Fibroblast of peridontal ligament (primary cell): ENCODE data around the gene NELFE.
A peak's percentile ranks its signal among the peaks of the same experiment; 100 is the strongest.
"Not testable (repeated sequence)": the region's sequence is repeated elsewhere in the genome, so short reads cannot be mapped to it uniquely, and the experiment has no call there.

Source experiments
- DNase-seq: peaks from one replicate; pipeline ENCODE4 v3.0.0-alpha.2; 2010; ENCODE audit errors: extremely low read depth

Gene NELFE

DNA sequence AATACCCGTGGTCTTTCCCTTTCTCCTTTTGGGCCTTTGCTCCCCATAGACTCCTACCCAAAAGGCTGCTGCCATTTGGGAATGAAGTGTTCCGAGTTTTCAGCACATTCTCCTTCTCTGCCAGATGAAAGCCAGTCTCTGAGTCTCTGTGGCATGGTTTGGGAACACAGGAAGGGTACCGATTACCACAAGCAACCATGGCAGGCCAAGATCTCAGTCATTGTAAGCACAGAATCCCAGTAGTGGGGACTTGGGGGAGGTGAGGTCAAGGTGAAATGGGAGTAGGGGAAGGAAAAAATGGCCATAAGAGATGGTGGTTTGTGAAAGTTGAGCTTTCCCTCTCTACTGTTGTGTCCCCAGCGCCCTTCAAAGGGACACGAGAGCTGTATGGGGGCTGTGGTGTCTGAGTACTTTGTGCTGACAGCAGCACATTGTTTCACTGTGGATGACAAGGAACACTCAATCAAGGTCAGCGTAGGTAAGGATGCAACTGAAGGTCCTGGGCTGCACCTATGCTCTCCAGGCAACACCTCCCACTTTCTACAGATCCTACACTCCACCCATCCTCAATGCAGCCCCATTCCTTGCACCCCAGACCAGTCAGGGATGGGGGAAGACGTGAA, 8.7 kb downstream of the NELFE start:
- no peak for DNase-seq

DNA sequence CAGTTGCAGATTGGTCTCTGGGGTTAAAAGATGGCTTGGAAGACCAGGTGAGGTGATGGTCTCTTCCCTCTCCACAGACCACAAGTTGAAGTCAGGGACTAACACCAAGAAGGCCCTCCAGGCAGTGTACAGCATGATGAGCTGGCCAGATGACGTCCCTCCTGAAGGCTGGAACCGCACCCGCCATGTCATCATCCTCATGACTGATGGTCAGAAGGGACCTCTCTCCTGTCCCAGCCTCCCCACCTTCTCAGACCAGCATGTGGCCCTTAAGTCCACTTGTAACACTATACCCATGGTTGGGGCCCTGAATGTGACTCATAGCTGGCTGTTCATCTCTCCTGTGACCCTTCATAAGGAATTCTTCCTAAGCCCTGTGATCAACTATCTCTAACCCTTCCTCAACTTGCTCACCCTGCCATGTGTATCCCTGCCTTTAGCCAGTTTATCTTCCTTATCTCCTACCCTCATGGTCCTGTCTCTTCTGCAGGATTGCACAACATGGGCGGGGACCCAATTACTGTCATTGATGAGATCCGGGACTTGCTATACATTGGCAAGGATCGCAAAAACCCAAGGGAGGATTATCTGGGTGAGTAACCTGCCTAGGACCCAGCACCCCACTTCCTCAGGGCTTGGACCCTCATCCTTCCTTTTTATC, 9.9 kb downstream of the NELFE start:
- DNase-seq, result peak; percentile 27

DNA sequence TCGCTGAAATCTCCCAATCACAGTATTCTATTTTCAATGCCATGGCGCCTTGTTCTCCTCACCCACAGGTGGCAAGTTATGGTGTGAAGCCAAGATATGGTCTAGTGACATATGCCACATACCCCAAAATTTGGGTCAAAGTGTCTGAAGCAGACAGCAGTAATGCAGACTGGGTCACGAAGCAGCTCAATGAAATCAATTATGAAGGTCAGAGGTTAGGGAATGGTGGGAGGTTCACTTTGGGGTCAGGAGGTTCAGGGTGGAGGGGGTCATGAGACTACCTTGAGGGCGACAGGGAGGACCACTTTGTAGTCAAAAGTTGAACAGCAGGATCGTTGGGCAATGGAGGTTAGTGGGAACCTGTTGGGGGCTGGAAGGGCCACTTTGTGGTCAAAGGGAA, 10.5 kb downstream of the NELFE start:
- DNase-seq, result no peak

DNA sequence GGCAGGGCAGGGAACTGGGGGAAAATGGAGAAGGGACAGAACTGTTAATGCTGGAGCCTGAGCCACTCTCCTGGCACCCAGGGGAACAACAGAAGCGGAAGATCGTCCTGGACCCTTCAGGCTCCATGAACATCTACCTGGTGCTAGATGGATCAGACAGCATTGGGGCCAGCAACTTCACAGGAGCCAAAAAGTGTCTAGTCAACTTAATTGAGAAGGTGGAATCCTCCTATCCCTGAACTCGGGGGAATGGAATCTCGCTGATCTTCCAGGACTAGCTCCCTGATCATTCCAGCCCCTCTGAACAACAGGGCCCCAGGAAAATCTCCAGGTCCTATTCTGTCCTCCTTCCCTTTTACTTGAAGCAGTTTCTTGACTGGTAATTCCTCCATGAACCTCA, 10.9 kb downstream of the NELFE start:
- no peak for DNase-seq

DNA sequence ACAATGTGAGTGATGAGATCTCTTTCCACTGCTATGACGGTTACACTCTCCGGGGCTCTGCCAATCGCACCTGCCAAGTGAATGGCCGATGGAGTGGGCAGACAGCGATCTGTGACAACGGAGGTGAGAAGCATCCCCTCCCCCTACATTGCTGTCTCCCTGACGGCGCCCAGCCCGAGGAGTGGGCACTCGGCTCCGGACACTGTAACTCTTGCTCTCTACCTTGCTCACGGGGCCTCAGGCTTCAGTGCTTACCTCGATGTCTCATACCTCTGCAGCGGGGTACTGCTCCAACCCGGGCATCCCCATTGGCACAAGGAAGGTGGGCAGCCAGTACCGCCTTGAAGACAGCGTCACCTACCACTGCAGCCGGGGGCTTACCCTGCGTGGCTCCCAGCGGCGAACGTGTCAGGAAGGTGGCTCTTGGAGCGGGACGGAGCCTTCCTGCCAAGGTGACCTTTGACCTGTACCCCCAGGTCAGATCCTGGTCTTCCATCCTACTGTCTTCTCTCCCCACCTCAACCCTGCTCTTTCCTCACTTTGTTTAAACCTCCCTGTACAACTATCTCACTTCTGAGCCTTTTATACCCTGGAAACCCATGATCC, 11.6 kb downstream of the NELFE start:
- DNase-seq, result no peak

DNA sequence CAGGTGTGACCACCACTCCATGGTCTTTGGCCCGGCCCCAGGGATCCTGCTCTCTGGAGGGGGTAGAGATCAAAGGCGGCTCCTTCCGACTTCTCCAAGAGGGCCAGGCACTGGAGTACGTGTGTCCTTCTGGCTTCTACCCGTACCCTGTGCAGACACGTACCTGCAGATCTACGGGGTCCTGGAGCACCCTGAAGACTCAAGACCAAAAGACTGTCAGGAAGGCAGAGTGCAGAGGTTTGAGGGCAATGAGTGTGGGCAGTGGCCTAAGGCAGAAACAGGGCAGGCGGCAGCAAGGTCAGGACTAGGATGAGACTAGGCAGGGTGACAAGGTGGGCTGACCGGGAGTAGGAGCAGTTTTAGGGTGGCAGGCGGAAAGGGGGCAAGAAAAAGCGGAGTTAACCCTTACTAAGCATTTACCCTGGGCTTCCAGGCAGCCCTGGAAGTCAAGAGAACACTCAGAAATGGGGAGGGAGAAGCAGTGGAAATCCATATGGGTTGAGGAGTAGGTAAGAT, 12.3 kb downstream of the NELFE start:
- DNase-seq, result no peak

DNA sequence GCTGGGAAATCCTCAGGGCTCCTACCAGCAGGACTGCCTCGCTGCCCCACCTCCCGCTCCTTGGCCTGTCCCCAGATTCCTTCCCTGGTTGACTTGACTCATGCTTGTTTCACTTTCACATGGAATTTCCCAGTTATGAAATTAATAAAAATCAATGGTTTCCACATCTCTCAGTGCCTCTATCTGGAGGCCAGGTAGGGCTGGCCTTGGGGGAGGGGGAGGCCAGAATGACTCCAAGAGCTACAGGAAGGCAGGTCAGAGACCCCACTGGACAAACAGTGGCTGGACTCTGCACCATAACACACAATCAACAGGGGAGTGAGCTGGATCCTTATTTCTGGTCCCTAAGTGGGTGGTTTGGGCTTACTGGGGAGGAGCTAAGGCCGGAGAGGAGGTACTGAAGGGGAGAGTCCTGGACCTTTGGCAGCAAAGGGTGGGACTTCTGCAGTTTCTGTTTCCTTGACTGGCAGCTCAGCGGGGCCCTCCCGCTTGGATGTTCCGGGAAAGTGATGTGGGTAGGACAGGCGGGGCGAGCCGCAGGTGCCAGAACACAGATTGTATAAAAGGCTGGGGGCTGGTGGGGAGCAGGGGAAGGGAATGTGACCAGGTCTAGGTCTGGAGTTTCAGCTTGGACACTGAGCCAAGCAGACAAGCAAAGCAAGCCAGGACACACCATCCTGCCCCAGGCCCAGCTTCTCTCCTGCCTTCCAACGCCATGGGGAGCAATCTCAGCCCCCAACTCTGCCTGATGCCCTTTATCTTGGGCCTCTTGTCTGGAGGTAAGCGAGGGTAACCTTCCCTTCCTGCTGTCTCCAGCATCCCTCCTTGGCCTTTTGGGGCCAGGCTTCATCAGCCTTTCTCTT, 13.0 kb downstream of the NELFE start, which contains the start of gene CFB:
CFB (plus strand) TSS at position 589 of the 863 bp plus-strand sequence; CDS start at position 716, 127 bp downstream.
- DNase-seq, result peak; percentile 90

DNA sequence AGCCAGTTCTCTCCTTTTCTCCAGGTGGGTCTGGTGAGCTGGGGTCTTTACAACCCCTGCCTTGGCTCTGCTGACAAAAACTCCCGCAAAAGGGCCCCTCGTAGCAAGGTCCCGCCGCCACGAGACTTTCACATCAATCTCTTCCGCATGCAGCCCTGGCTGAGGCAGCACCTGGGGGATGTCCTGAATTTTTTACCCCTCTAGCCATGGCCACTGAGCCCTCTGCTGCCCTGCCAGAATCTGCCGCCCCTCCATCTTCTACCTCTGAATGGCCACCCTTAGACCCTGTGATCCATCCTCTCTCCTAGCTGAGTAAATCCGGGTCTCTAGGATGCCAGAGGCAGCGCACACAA, 13.6 kb downstream of the NELFE start:
- DNase-seq, result no peak

DNA sequence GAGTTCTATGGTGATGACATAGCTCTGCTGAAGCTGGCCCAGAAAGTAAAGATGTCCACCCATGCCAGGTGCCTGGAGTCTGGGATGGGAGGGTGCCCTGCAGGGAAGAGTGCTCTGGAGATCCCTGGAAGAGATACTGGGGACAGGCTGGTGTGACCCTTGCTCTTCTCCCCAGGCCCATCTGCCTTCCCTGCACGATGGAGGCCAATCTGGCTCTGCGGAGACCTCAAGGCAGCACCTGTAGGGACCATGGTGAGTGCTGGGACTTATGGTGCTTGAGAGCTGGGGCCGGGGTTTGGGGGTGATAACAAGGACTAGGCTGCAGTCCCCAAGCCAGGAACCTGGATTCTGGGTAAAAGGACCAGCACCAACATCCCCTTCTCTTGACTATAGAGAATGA, 15.0 kb downstream of the NELFE start:
- no peak for DNase-seq

DNA sequence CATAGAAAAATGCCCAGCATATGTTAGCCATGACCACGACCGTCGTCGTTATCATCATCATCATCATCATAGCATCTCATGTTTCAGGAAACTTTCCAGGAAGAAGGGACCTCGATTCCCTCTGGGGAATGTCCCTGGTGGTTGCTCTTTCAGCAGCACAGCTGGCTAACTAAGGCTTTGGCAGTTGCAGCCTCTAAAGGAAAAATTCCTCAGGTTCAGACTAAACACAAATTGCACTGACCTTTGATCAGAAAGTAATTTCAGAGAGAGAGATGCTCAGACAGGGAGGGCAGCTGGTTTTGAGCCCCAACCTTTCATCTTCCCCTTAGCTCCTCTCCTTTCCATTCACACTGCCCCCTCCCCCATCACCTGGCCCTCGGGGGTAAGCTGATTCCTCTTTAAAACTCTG, 18.5 kb downstream of the NELFE start:
- DNase-seq, result peak; percentile 32

DNA sequence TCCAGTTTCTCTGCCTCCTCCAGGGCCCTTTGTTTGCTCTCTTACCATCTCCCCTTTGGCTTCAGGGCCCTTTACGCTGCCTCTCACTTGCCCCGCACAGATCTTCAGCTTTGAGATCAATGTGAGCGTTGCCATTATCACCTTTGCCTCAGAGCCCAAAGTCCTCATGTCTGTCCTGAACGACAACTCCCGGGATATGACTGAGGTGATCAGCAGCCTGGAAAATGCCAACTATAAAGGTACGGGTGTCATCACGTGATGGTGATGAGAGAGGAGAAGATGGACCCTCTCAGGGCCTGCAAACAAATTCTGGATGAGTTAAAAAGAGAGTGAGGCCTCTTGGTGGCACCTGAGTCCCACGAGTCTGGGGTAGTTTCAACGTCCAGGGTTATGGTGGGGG, 22.9 kb downstream of the NELFE start:
- DNase-seq, result no peak

DNA sequence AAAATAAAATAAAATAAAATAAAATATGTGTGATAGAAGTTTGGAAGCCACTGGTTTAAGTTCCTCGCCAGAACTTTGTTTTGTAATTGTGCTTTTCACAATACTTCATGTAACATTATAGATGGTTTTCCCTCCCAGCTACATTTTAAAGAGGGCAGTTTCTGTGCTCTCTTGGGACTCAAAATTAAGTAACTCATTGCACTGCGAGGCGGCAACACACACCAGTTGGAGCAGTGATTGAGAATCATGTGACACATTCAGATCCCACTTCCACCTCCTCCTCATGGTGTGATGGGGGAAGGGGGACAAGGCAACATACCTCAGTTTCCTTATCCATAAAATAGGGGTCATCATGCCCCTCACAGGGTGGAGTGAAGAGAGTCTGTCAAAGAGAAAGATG, 23.8 kb downstream of the NELFE start:
- DNase-seq, result no peak

DNA sequence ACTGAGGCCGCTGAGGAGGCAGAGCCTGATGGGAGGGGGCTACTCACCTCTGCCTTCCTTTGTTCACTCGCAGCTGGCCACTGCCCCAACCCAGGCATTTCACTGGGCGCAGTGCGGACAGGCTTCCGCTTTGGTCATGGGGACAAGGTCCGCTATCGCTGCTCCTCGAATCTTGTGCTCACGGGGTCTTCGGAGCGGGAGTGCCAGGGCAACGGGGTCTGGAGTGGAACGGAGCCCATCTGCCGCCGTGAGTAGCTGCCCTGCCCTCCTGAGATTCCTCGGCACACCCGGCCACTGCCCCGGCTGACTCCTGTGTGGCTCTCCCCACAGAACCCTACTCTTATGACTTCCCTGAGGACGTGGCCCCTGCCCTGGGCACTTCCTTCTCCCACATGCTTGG, 25.2 kb downstream of the NELFE start:
- DNase-seq, result no peak

DNA sequence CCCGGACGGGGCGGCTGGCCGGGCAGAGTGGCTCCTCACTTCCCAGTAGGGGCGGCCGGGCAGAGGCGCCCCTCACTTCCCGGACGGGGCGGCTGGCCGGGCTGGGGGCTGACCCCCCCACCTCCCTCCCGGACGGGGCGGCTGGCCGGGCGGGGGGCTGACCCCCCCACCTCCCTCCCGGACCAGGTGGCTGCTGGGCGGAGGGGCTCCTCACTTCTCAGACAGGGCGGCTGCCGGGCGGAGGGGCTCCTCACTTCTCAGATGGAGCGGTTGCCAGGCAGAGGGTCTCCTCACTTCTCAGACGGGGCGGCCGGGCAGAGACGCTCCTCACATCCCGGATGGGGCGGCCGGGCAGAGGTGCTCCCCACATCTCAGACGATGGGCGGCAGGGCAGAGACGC, 26.6 kb downstream of the NELFE start:
- DNase-seq, result not testable (repeated sequence)

DNA sequence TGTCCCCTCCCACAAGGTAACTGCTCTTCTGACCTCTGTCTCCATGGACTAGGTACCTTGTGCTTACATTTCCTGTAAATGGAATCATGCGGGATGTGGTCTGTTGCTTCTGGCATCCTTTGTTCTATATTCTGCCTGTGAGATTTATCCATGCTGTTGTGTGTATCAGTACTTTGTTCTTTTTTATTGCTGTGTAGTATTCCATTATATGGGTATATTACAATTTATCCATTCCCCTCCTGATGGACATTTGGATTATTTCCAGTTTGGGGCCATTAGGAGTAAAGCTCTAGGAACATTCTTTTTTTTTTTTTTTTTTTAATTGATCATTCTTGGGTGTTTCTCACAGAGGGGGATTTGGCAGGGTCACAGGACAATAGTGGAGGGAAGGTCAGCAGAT, 27.8 kb downstream of the NELFE start:
- no peak for DNase-seq

DNA sequence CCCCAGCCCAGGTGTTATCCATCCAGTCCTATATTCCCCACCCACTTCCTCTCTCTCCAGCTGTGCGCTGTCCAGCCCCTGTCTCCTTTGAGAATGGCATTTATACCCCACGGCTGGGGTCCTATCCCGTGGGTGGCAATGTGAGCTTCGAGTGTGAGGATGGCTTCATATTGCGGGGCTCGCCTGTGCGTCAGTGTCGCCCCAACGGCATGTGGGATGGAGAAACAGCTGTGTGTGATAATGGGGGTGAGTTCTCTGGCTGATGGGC, 30.2 kb downstream of the NELFE start:
- DNase-seq, result no peak

DNA sequence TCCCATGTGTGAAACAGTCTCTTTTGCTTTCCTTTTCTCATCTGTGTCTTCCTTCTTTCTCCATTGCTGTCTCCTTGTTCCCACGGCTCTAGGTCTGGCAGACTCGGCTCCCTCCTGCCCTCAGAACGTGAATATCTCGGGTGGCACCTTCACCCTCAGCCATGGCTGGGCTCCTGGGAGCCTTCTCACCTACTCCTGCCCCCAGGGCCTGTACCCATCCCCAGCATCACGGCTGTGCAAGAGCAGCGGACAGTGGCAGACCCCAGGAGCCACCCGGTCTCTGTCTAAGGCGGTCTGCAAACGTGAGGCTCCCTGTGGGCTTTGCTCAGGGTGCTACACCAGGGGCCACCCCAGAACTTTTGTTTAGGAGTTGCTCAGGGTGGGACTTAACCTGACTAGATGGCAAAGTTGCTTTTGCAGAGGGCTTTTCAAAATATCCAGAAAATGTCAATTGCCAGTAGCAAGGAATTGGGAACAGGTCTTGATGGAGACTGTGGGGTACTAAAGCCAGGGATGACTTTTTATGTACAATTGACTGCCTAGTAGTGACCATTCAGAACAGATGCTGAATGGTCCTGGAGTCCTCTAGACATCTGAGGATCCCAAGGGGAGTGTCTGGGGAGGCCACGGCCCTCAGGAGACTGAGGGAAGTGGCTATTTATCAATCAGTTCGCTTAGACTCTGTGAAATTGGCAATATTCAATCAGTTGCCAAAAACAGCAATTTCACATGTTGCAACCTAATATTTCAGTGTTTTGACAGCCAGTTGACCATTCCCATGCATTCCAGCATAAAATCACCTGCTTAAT, 30.7 kb downstream of the NELFE start:
- DNase-seq, result no peak

DNA sequence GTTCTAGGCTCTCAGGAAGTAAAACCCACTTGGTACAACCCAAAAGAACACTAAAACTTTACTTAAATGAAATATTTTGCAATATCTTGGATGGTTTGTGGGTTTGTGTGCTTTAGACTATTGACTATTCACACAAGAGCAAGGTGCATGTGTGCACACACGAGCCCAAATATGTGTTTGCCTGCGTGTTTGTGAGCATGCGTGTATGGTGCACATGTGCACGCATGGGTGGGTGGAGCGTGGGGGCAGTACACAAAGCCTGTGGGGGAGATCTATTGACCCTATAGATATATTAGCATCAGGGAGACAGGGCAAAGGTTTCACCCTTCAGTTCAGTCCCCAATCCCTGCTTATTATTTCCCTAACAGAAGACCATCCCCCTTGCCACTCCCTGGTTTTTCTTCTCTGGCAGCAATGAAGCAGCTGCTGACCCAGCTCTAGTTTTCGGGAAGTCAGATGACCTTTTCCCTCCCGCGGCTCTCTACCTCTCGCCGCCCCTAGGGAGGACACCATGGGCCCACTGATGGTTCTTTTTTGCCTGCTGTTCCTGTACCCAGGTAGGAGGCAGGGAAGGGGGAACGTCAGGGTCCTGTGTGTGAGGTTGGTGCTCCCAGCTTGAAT, 31.4 kb downstream of the NELFE start, which contains the start of gene C2:
C2 (plus strand) TSS at position 476 of the 621 bp plus-strand sequence; CDS start at position 512, 36 bp downstream.
- DNase-seq, result no peak

DNA sequence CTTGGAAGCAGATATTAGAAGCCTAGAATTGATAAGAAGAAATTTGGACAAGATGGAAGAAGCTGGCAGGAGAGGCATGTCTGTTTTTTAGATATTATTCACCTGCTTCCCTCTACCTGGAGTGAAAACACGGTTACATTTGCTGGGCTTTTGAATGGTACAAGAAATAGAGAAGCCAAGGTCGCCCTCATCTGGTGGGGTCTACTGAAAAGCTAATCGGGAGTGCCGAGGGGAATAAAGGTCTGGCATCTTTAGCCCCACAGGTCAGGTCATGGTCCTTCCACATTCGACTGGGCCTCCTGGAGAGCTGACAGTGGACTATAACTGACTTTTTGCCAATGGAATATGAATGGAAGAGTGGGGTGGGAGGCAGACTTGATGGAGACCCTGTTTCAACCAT, 35.8 kb downstream of the NELFE start:
- DNase-seq, result no peak

DNA sequence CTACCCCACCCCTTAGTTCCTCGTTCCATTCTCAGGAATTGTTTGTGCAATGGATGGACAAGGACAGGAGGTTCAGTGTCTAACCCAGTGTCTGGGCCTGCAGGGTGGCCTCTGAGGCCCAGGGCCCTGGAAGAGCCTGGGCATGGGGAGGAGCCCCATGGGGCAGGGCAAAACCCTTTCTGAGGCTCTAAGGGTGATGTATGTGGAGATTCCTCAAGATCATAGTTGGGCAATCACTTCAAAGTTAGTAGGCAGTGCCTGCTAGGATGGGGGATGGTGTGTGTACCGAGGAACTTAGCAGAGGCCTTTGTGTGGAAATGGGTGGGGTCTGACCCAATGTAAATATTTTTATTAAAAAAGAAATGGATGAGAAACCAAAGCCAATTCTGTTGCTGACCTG, 38.0 kb downstream of the NELFE start:
- no peak for DNase-seq
